GM18858 (cell line): ENCODE measurements around the gene KPRP.

ENCODE experiments used
- ATAC-seq: cut with Tn5 transposase; IDR thresholded peaks from one replicate; pipeline ENCODE4 v1.9.1; 2021; ENCODE audit not compliant: unreplicated experiment

Gene KPRP, protein sequence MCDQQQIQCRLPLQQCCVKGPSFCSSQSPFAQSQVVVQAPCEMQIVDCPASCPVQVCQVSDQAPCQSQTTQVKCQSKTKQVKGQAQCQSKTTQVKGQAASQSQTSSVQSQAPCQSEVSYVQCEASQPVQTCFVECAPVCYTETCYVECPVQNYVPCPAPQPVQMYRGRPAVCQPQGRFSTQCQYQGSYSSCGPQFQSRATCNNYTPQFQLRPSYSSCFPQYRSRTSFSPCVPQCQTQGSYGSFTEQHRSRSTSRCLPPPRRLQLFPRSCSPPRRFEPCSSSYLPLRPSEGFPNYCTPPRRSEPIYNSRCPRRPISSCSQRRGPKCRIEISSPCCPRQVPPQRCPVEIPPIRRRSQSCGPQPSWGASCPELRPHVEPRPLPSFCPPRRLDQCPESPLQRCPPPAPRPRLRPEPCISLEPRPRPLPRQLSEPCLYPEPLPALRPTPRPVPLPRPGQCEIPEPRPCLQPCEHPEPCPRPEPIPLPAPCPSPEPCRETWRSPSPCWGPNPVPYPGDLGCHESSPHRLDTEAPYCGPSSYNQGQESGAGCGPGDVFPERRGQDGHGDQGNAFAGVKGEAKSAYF

DNA sequence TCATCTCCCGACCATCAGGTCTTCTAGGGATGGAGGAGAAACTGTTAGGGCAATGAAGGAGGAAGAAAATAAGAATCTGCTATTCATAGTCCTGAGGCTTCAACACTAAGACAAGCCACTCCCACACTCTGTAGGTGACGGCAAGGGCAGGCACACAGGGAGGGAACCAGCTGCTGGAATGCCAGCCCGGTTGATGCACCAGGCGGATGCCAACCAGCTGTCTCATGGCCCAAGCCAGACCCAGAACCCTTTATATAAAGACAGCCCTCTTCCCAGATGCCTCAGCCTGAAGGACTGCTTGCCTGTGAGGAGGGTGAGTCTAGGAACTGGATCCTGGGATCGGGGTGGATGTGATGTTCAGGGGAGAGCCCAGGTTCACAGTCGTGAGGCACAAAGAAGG is at the start of gene KPRP:
KPRP (plus strand) TSS at position 279 of the 400 bp plus-strand sequence. CDS start 1,564 bp downstream, outside the sequence.
- ATAC-seq = no peak

DNA sequence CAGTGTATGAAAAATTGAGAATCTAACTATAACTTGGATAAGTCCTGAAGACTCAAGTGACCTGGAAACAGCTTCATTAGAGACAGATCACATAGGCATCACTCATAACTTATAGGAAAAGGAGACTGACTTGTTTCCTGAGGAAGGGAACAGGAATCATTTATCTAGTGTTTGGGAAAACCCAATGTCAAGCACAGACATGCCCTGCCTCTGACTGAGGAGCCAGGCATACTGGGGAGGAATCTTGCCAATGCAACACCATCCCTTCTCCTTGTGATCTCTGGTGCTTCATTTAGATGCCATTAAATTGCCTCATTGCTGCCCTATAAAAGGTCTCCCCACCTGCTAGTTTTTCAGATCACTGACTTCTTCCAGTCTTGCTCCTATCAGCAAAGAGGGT is 39.6 kb upstream of the KPRP start:
- no peak for ATAC-seq

GRCh38 chr1:152725261-152725660 is 32.6 kb upstream of the KPRP start:
- no peak for ATAC-seq

GRCh38 chr1:152728986-152729385 is 28.8 kb upstream of the KPRP start:
- no peak for ATAC-seq

- ATAC-seq = no peak
These were observed 22.2 kb upstream of the KPRP start for GRCh38 chr1:152735648-152736047.

- no peak for ATAC-seq
These were observed 19.8 kb upstream of the KPRP start for GRCh38 chr1:152737997-152738396.

- no peak for ATAC-seq
These were observed 18.0 kb upstream of the KPRP start for GRCh38 chr1:152739841-152740240.

DNA sequence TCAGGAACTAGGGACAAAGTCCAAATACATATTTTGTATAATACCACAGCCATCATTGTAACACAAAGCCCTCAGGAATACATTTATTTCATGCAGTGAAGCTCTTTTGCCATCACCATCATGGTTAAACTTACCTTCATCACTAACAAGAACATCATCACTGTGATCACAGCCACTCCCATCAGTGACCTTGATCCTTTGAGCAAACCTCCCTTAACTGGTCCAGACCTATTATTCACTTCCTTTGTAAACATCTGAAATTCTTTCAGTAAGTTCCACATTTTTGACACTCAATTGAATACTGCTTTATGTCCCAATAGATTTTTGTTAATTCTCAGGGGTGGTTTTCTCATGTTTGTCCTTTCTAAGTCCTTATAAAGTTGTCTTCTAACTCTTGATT is 16.2 kb upstream of the KPRP start:
- no peak for ATAC-seq

- no peak for ATAC-seq
These were observed 14.3 kb upstream of the KPRP start for GRCh38 chr1:152743371-152744145.

GRCh38 chr1:152745289-152745704 is 12.5 kb upstream of the KPRP start:
- no peak for ATAC-seq

DNA sequence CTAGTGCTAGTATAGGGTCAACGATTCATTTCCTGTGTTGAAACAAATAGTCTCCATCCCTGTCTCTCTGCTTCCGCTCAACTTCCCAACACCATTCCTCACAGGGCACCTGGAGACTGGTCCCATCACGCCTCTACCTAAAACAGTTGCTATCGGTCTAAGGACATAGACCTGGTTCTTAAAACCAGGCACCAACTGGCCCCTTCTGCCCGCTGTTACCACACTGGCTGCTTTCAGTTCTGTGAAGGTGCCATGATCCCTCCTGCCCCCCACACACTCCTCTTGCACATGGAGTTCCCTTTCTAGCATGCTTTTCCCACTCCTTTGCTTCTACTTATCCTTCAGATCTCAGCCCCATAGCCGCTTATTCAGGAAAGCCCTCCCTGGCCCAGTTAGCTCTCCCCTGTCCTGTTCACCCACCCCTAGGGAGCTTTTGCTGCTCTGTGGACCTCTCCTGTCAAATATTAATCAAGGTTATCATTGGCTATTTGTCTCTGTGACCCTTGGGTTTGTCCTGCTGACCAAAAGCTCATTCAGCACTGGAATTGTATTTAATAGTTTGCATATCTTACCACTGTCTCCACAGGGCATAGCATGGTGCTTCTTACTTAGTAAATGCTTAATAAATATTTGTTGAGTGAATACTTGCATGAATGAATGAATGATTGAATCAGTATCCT is 11.9 kb upstream of the KPRP start:
- ATAC-seq = no peak

DNA sequence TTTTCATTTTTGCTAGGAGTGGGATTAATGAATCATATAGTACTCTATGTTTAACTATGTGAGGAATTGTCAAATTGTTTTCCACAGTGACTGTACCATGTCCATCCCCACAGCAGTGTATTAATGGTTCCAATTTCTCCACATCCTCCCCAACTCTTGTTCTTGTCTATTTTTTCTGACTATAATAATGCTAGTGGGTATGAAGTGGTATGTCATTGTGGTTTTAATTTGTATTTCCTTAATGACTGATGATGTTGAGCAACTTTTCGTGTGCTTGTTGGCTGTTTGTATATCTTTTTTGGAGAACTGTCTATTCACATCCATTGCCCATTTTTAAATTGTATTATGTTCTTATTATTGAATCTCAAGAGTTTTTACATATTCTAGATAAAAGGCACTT is 10.0 kb upstream of the KPRP start:
- ATAC-seq = no peak

DNA sequence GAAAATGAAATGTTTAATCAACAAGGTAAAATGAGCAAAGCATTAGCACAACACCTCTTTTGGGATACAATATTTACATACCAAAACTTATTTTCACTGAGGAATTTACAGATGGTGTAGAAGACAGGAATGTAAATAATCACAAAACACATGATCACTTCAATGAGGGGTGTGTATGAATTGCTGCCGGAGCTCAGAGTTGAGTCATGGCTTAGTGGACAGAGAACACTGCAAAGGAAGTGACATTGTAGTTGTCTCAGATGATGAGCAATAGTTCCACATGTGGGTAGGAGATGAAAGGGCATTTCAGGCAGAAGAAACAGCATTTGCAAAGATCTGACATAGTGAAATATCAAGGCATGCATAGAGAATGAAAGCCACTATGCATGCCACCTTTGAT is 5.6 kb upstream of the KPRP start:
- ATAC-seq = no peak

DNA sequence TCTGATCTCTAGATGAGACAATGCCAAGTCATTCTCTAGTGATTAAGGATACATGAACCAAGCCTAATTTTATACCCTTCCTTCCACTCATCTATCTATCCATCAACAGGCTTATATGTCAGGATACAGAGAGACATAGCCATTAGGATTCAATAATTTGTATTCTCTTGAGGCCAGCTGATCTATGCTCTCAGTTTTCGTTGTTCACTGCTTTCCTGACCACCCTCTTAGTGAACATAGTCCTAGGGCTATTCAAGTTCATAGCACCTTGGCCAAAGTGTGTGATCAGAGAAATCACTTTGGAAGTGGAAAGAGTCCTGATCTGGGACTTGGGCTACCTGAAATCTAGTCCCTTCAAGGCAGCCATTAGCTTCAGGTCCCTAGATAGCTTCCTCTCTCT is 4.2 kb upstream of the KPRP start:
- ATAC-seq = no peak

- no peak for ATAC-seq
These were observed 953 bp upstream of the KPRP start for GRCh38 chr1:152756872-152757271.

DNA sequence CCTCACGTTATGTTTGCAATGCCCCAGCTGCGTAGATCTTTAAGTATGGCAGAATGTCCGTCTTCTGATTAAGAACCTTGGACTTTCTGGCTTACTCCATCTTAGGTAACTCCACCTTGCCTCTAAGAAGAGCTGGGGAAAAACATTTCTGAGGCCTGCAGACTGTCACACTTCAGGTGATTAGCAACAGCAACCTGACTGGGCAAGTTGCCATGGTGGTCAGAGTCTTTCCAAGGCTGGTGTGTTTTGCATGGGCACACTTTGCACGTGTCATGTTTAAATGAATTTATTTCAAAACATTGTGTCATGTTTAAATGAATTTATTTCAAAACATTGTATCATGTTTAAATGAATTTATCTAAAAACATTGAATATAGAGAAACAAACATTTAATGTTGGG is 811 bp downstream of the KPRP start:
- ATAC-seq = no peak

GRCh38 chr1:152759453-152760173 is 1.8 kb downstream of the KPRP start:
- ATAC-seq = no peak

- ATAC-seq = no peak
These were observed 2.8 kb downstream of the KPRP start for GRCh38 chr1:152760551-152761190.

DNA sequence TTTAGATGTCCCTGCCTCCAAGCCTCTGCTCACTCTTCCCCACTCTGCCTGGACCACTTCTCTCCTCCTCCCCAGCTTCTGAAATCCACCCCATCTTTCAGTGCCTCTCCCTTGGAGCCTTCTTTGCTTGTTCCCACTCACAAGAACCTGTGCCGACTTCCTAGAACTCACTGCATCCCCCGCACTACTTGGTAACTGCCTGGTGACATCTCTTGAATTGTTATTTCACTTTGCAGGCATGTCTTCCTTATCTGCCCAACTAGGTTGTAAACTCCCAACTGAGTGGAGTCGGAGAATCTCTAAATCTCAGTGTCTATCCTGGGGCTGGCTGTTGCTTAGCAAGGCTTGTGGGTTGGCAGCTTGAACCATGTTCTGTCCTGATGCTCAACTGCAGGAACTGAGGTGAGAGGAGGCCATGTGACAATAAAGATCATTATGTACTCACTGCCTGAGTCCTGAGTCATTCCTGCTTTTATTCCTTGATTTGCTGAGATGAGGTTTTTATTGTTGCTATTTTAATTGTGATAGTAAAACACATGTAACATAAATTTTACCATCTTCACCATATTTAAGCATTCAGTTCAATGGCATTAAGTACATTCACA is 3.9 kb downstream of the KPRP start:
- no peak for ATAC-seq
